Fibroblast of pulmonary artery (primary cell): ENCODE measurements around the gene NCKAP5.

Experiments used
- DNase-seq: peaks from one replicate; pipeline ENCODE4 v3.0.0-alpha.2; 2010; ENCODE audit warnings: low read depth
- H3K4me3 ChIP-seq: replicated peaks from 2 replicates; pipeline ENCODE4 v1.5.1; 2011; ENCODE audit warnings: low read depth, mild to moderate bottlenecking, control low read depth, low read length, moderate library complexity
- TF ChIP-seq, protein P1 (sequence below): IDR thresholded peaks from 2 replicates; pipeline ENCODE4 v1.5.1; 2011; ENCODE audit warnings: mild to moderate bottlenecking, control low read depth, low read length, inconsistent platforms; ENCODE audit errors: missing control alignments

The NCKAP5 gene

GRCh38 chr2:133495226-133495625 is 73.0 kb downstream of the NCKAP5 start:
- TF ChIP-seq, protein P1, sequence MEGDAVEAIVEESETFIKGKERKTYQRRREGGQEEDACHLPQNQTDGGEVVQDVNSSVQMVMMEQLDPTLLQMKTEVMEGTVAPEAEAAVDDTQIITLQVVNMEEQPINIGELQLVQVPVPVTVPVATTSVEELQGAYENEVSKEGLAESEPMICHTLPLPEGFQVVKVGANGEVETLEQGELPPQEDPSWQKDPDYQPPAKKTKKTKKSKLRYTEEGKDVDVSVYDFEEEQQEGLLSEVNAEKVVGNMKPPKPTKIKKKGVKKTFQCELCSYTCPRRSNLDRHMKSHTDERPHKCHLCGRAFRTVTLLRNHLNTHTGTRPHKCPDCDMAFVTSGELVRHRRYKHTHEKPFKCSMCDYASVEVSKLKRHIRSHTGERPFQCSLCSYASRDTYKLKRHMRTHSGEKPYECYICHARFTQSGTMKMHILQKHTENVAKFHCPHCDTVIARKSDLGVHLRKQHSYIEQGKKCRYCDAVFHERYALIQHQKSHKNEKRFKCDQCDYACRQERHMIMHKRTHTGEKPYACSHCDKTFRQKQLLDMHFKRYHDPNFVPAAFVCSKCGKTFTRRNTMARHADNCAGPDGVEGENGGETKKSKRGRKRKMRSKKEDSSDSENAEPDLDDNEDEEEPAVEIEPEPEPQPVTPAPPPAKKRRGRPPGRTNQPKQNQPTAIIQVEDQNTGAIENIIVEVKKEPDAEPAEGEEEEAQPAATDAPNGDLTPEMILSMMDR, result no peak

DNA sequence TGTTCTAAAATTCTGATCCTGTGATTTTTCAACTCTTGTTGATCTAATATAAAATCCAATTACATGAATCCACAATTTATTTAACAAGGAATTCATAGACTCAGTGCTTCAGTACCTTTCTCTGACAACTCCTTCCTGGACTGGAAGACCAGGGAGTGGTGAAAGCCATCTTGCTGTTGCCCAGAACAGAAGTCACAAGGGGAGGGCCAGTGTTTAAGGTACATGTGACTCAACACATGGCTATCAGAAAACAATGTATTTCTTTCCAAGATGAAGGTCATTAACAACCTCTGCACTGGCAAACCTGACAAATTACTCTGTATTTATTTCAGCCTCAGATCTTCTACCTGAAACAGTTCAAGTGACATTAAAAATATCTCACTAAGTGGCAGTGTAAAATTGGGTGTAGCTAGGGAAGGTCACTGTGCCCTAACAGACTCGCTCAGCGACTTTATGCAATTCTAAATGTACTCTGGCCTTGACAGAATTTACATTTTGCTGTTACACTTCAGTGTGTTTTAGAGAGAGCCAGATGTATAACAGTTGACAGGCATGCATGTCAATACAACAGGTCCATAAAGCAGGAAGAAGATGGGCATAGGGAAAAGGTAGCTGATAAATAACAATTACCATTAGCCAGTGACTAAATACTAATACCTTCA is 75.4 kb downstream of the NCKAP5 start:
- DNase-seq, result no peak
- no peak overlapping the region for H3K4me3 ChIP-seq
- TF ChIP-seq, protein P1, result no peak

More at GRCh38 chr2:133495226-133495625, 73.0 kb downstream of the NCKAP5 start:
- DNase-seq, result no peak
- no peak overlapping the region for H3K4me3 ChIP-seq

GRCh38 chr2:133490411-133490980 is 77.8 kb downstream of the NCKAP5 start:
- DNase-seq, result no peak
- TF ChIP-seq, protein P1, result no peak
- H3K4me3 ChIP-seq, result no peak overlapping the region

- no peak overlapping the region for H3K4me3 ChIP-seq
- TF ChIP-seq, protein P1, result no peak
- peak; percentile 60 for DNase-seq
Observed at GRCh38 chr2:133489641-133490410, 78.4 kb downstream of the NCKAP5 start.

DNA sequence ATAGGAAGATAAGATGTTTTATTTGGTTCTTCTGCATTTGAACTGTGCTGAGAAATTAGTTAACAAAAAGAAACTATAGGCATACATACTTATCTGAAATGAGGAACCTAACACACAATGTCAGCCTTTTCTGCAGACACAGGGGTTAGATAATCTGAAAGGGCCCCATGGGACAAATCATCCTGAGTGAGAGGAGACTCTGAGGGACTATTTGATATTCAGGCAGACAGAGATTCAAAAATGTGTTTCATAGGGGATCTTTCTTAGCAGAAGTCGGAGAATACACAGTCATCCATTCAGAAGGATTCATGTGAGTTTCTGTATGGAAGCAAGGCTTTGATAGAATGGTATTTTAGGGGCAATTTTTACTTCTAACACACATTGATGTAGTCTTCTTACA is 79.1 kb downstream of the NCKAP5 start:
- no peak overlapping the region for H3K4me3 ChIP-seq
- TF ChIP-seq, protein P1, result no peak
- DNase-seq, result no peak

GRCh38 chr2:133486771-133487191 is 81.5 kb downstream of the NCKAP5 start:
- no peak overlapping the region for H3K4me3 ChIP-seq
- DNase-seq, result no peak
- TF ChIP-seq, protein P1, result no peak
